Central memory CD4-positive, alpha-beta T cell (primary cell): ENCODE data around the gene SNX33.
A peak's percentile ranks its signal among the peaks of the same experiment; 100 is the strongest.
"Not testable (repeated sequence)": the region's sequence is repeated elsewhere in the genome, so short reads cannot be mapped to it uniquely, and the experiment has no call there.

Experiments
- DNase-seq: peaks from one replicate; pipeline ENCODE4 v3.0.0; 2022

The SNX33 gene

GRCh38 chr15:75686212-75686642, 38.5 kb downstream of the SNX33 start:
- peak; percentile 57 for DNase-seq

- DNase-seq: no peak
Measured at GRCh38 chr15:75687486-75688277, 40.0 kb downstream of the SNX33 start.

- DNase-seq: no peak
Measured at GRCh38 chr15:75688278-75688557, 40.5 kb downstream of the SNX33 start.

GRCh38 chr15:75688831-75689230, 41.1 kb downstream of the SNX33 start:
- no peak for DNase-seq

- DNase-seq: not testable (repeated sequence)
Measured at GRCh38 chr15:75689429-75689828, 41.7 kb downstream of the SNX33 start.

- DNase-seq: not testable (repeated sequence)
Measured at GRCh38 chr15:75692311-75692710, 44.6 kb downstream of the SNX33 start.

GRCh38 chr15:75693028-75693427, 45.3 kb downstream of the SNX33 start:
- not testable (repeated sequence) for DNase-seq

GRCh38 chr15:75693501-75694240, 46.0 kb downstream of the SNX33 start:
- DNase-seq: no peak

- no peak for DNase-seq
Measured at GRCh38 chr15:75694241-75695182, 46.8 kb downstream of the SNX33 start.

GRCh38 chr15:75695220-75695619, 47.5 kb downstream of the SNX33 start:
- no peak for DNase-seq

- DNase-seq: no peak
Measured at GRCh38 chr15:75695634-75696310, 48.1 kb downstream of the SNX33 start.

- DNase-seq: no peak
Measured at GRCh38 chr15:75696311-75696720, 48.6 kb downstream of the SNX33 start.

GRCh38 chr15:75696854-75697259, 49.1 kb downstream of the SNX33 start:
- no peak for DNase-seq

GRCh38 chr15:75697523-75697922, 49.8 kb downstream of the SNX33 start:
- DNase-seq: no peak

- not testable (repeated sequence) for DNase-seq
Measured at GRCh38 chr15:75697974-75698747, 50.4 kb downstream of the SNX33 start.

GRCh38 chr15:75699517-75699916, 51.8 kb downstream of the SNX33 start:
- not testable (repeated sequence) for DNase-seq

GRCh38 chr15:75699961-75700874, 52.5 kb downstream of the SNX33 start:
- DNase-seq: not testable (repeated sequence)

GRCh38 chr15:75701071-75702003, 53.6 kb downstream of the SNX33 start:
- not testable (repeated sequence) for DNase-seq

- no peak for DNase-seq
Measured at GRCh38 chr15:75702436-75702835, 54.7 kb downstream of the SNX33 start.
